Purkinje cell (primary cell): Measurements from ENCODE around the gene NRDC. TPM values are rescaled to one million over a fixed set of nuclear protein-coding genes. Genes with fewer than 3 reads are reported as not detected.

Experiments
- polyA plus RNA-seq: library from polyadenylated mRNA; unstranded; fragments of >200 nt; fragmentation: Nextera tagmentation; gene quantifications from 2 replicates; pipeline ENCODE4 v1.2.1, GENCODE V29; 2014

The NRDC gene
- polyA plus RNA-seq, result 108 and 138 TPM in 2 replicates

GRCh38 chr1:51878616-51879336 lies at the start of gene NRDC:
NRDC (minus strand) TSS chr1:51878727; CDS start chr1:51878615, 112 bp downstream.

Other genes with a start within 250 kb of the NRDC start
- 0.21 and 1.6 TPM in 2 replicates for gene RAB3B, start 112.0 kb upstream of the NRDC start, polyA plus RNA-seq
- gene KTI12, start 155.1 kb upstream of the NRDC start, polyA plus RNA-seq, result 3.0 and 6.4 TPM in 2 replicates
- 27.2 and 30.1 TPM in 2 replicates for gene TXNDC12, start 176.5 kb upstream of the NRDC start, polyA plus RNA-seq
- 105 and 113 TPM in 2 replicates for gene BTF3L4, start 177.6 kb upstream of the NRDC start, polyA plus RNA-seq